Measurements from ENCODE around the gene PPP5C.
"Not testable (repeated sequence)": the region's sequence is repeated elsewhere in the genome, so short reads cannot be mapped to it uniquely, and the experiment has no call there.

PPP5C gene

GRCh38 chr19:46361915-46362314, 15.0 kb downstream of the PPP5C start:
- DNase-seq (ENCODE audit: extremely low read depth in 1 of 2, low read depth in 1 of 2), result no peak

- no peak for DNase-seq (ENCODE audit: extremely low read depth in 1 of 2, low read depth in 1 of 2)
Observed at GRCh38 chr19:46364359-46364758, 17.5 kb downstream of the PPP5C start.

DNA sequence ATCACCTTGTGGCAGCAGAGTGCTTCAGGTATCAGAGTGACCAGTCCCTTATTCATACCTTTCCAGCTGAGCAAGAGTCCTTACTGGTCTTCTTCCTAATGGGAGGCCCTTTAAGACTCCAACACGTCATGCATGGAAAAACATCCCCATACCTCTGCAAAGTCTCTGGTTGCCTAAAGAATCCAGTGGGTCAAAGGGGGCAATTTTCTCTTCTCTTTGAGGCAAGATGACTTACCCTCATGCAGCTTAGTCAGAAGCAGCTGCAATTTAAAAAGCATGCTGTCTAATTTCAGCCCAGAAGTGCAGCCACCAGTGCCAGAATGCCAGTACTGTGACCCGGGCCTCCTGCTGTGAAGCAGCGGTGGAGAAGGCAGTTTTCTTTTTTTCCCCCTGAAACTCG, 18.7 kb downstream of the PPP5C start:
- no peak for DNase-seq (ENCODE audit: extremely low read depth in 1 of 2, low read depth in 1 of 2)

DNA sequence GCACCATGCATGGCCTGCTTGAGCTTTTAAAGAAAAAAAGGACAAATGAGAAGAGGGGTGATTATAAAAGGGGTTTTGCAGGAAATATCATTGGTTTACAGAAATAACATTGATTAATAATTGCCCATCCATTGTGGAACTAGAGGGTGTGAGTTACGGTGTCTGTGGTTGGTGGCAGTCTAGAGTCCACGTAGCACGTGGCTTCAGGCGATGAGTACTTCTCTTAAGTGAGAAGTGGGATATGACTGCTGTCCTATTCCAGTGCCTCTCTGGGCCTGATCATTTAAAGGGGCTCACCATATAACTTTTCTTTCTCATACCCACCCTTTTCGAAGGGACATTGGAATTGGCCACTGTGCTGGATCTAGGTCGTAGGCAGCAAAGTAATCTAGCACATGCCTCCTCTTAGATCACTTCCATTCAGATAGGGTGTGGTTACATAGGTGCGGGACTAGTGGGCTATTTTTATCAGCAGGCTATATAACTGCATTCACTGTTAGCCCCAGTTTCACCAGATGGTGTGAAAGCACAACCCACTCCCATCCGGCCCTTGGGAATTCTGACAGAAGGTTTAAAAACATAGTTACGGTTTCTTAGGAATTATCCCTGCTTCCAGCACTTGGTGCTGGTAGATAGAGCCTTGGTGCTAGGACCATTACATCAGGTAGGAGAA, 19.9 kb downstream of the PPP5C start:
- no peak for DNase-seq (ENCODE audit: extremely low read depth in 1 of 2, low read depth in 1 of 2)

DNA sequence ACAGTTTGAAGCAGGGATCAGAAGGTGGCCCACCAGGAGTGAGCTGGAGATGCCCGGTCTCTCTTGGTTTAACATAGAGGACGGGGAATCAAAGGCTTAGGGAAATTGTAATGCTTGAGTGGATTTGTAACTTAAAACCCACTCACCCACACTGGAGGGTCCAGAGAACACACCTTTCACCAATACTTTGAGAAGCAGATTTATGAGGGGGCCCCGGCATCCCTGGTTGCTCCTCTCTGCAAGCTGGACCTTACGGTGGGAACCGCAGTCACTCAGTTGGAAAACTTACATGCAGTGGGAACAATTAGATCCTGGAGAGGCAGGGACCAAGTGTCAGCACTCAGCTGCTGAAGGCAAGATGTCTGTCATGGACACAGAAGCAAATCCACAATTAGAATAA, 20.5 kb downstream of the PPP5C start:
- DNase-seq (ENCODE audit: extremely low read depth in 1 of 2, low read depth in 1 of 2), result no peak

DNA sequence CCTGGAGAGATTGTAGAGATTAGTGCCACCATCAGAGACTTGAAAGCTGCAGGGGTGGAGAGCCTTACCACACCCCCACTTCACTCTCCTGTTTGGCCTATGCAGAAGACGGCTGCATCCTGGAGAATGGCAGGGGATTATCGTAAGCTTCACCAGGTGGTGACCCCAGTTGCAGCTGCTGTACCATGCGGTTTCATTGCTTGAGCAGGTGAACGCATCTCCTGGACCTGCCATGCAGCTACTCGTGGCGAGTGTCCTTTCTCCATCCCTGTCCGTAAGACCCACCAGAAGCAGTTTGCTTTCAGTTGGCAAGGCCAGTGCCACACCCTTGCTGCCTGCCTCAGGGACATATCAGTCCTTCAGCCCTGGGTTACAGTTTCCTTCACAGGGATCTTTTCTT, 21.2 kb downstream of the PPP5C start:
- no peak for DNase-seq (ENCODE audit: extremely low read depth in 1 of 2, low read depth in 1 of 2)

DNA sequence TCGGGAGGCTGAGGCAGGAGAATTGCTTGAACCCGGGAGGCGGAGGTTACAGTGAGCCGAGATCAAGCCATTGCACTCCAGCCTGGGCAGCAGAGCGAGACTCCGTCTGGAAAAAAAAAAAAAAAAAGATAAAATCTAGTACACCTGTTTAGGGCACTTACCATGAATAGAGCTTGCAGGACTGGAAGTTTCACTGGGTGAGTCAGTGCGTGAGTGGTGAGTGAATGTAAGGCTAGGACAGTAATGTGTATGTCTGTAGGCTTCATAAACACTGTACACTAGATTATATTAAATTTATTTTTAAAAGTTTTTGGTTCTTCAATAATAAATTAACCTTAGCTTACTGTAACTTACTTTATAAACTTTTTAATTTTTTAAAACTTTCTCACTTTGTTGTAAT, 22.9 kb downstream of the PPP5C start:
- DNase-seq (ENCODE audit: extremely low read depth in 1 of 2, low read depth in 1 of 2), result no peak

DNA sequence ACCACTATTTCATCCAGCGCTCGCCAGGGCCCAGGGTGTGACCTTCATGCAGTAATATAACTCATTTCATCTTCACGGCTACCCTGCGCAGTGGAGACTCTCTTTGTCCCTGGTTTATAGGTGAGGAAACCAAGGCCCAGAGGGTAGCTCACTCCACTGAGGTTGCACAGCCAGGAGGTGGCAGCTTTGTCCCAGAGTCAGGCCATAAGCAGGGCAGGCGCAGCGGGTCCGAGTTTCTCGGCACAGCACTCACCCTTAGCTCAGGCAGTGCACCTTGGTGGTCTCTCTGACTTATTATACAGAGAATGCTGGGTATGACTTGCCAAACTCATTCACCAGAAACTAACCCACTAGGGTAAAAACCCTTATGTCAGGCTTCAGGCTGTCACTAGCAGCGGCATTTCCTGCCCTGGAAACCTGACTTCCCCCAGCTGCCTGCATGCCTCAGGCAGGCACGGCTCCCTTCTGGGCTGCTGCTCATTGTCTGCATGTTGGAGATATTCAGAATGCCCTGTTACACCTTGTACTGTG, 24.5 kb downstream of the PPP5C start:
- DNase-seq (ENCODE audit: extremely low read depth in 1 of 2, low read depth in 1 of 2), result no peak

DNA sequence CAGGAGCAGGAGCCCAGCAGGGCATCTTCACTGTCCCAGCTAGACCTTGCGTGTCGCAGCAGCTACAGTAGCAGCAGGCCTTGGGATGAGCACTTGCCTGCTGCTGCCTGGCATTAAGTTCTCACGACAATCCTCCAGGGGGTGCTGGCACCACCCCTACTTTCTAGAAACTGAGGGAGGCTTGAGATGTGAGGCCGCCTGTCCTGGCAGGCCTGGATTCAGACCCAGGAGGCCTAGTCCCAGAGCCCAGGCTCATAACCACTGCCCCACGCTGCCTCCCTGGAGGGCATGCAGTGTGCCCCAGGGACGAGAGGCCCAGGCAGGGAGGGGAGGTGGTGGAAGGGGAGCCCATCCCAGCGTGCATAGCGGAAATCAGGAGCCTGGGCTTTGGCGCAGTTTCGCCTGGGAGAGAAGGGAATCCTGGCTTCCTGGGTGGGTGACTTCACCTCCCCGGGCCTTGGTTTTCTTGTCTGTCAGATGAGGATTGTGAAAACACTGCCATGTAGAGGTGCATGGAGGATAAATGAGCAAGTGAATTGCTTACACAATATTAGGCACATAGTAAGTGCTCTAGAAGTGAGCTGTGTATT, 26.1 kb downstream of the PPP5C start:
- no peak for DNase-seq (ENCODE audit: extremely low read depth in 1 of 2, low read depth in 1 of 2)

- no peak for DNase-seq (ENCODE audit: extremely low read depth in 1 of 2, low read depth in 1 of 2)
Observed at GRCh38 chr19:46373491-46374359, 26.8 kb downstream of the PPP5C start.

- DNase-seq (ENCODE audit: extremely low read depth in 1 of 2, low read depth in 1 of 2), result no peak
Observed at GRCh38 chr19:46374536-46375475, 27.9 kb downstream of the PPP5C start.

- DNase-seq (ENCODE audit: extremely low read depth in 1 of 2, low read depth in 1 of 2), result not testable (repeated sequence)
Observed at GRCh38 chr19:46375476-46376067, 28.7 kb downstream of the PPP5C start.

- DNase-seq (ENCODE audit: extremely low read depth in 1 of 2, low read depth in 1 of 2), result no peak
Observed at GRCh38 chr19:46376241-46377153, 29.6 kb downstream of the PPP5C start.

GRCh38 chr19:46378268-46378667, 31.4 kb downstream of the PPP5C start:
- DNase-seq (ENCODE audit: extremely low read depth in 1 of 2, low read depth in 1 of 2), result no peak

DNA sequence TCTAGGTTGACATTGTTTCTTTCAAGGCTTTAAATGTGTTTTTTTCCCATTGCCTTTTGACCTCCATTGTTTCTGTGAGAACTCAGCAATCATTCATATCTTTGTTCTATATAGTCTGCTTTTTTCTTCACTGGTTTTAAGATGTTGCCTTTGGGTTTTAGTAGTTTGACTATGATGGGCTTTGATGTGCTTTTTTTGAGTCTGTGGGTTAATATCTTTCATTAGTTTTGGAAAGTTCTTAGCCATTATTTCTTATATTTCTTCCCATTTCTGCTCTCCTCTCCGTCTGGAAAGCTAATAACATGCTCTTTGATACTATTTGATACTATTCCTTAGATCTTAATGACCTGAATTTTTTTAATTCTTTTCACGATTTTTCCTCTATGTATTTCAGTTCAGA, 33.8 kb downstream of the PPP5C start:
- DNase-seq (ENCODE audit: extremely low read depth in 1 of 2, low read depth in 1 of 2), result no peak

GRCh38 chr19:46381346-46381745, 34.5 kb downstream of the PPP5C start:
- DNase-seq (ENCODE audit: extremely low read depth in 1 of 2, low read depth in 1 of 2), result no peak

GRCh38 chr19:46381756-46382345, 35.0 kb downstream of the PPP5C start:
- DNase-seq (ENCODE audit: extremely low read depth in 1 of 2, low read depth in 1 of 2), result no peak

GRCh38 chr19:46383171-46383815, 36.4 kb downstream of the PPP5C start:
- no peak for DNase-seq (ENCODE audit: extremely low read depth in 1 of 2, low read depth in 1 of 2)

All from activated CD8-positive, alpha-beta memory T cell treated with anti-CD3 and anti-CD28 coated beads for 1 hour (primary cell).